PFSK-1 (cell line): ENCODE data around the gene GNB3.

Experiments
- FOXP2 ChIP-seq: optimal IDR thresholded peaks from 2 replicates; pipeline ENCODE3; 2011; ENCODE audit warnings: borderline replicate concordance, control low read depth, inconsistent platforms; ENCODE audit not compliant: insufficient read depth; ENCODE audit errors: extremely low read length, extremely low read depth
- POLR2AphosphoS5 ChIP-seq: IDR thresholded peaks from 2 replicates; pipeline ENCODE4 v1.6.1; 2012; ENCODE audit warnings: low read depth, mild to moderate bottlenecking, control low read depth, low read length, moderate library complexity
- SIN3A ChIP-seq: IDR thresholded peaks from 2 replicates; pipeline ENCODE4 v1.6.1; 2012; ENCODE audit warnings: mild to moderate bottlenecking, low read length, moderate library complexity, borderline replicate concordance; ENCODE audit not compliant: insufficient read depth
- TAF1 ChIP-seq: IDR thresholded peaks from 2 replicates; pipeline ENCODE4 v1.6.1; 2012; ENCODE audit warnings: low read length, control low read depth, borderline replicate concordance; ENCODE audit not compliant: insufficient read depth
- TF ChIP-seq, protein P1 (sequence below), 2 experiments: IDR thresholded peaks; 2 replicates each; pipeline versions ENCODE4 v1.6.1 to v1.8.0; 2011 to 2012; ENCODE audit warnings: low read depth in 2 of 2, low read length in 2 of 2, control low read depth in 1 of 2, inconsistent platforms in 1 of 2, mild to moderate bottlenecking in 1 of 2, moderate library complexity in 1 of 2; ENCODE audit not compliant: insufficient read depth in 1 of 2

DNA sequence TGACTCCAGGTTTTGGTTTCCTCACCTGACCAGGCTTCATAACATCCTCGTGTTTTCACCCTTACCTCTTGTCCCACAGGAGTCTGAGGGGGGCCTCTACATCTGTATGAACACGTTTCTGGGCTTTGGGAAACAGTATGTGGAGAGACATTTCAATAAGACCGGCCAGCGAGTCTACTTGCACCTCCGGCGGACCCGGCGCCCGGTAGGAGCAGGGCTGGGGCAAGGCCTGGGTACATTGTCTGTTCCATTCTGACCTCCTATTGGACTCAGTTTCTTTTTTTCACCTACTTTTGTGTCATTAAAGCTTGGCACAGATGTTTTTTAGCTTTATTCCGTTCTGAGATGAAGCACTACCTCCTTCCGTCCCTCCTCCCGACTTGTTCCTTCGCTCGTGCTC lies 14.6 kb downstream of the GNB3 start:
- TF ChIP-seq POLR2AphosphoS5 (no peak), TAF1 (no peak), SIN3A (no peak), FOXP2 (no peak)
- TF ChIP-seq, protein P1, sequence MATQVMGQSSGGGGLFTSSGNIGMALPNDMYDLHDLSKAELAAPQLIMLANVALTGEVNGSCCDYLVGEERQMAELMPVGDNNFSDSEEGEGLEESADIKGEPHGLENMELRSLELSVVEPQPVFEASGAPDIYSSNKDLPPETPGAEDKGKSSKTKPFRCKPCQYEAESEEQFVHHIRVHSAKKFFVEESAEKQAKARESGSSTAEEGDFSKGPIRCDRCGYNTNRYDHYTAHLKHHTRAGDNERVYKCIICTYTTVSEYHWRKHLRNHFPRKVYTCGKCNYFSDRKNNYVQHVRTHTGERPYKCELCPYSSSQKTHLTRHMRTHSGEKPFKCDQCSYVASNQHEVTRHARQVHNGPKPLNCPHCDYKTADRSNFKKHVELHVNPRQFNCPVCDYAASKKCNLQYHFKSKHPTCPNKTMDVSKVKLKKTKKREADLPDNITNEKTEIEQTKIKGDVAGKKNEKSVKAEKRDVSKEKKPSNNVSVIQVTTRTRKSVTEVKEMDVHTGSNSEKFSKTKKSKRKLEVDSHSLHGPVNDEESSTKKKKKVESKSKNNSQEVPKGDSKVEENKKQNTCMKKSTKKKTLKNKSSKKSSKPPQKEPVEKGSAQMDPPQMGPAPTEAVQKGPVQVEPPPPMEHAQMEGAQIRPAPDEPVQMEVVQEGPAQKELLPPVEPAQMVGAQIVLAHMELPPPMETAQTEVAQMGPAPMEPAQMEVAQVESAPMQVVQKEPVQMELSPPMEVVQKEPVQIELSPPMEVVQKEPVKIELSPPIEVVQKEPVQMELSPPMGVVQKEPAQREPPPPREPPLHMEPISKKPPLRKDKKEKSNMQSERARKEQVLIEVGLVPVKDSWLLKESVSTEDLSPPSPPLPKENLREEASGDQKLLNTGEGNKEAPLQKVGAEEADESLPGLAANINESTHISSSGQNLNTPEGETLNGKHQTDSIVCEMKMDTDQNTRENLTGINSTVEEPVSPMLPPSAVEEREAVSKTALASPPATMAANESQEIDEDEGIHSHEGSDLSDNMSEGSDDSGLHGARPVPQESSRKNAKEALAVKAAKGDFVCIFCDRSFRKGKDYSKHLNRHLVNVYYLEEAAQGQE (IDR thresholded peaks at IDR 0.05; ENCODE audit: insufficient read depth in 1 of 2, low read depth in 2 of 2, low read length in 2 of 2), result no peak
